ENCODE data around the gene TRAF1.

The TRAF1 gene

GRCh38 chr9:120938851-120939250, 12.3 kb upstream of the TRAF1 start:
- no CpG with 5 or more reads among the region's 3 CpGs for WGBS (ENCODE audit: extremely low coverage, insufficient coverage, low lambda C conversion rate)
- Histone ChIP-seq H3K4me2 (ENCODE audit: low read length) (no peak overlapping the region), H2AK5ac (ENCODE audit: low read length) (no peak overlapping the region), H4K5ac (ENCODE audit: low read length) (no peak overlapping the region), H2BK120ac (ENCODE audit: low read depth, low read length) (no peak overlapping the region), H3K23ac (ENCODE audit: low read length) (no peak overlapping the region), H3K4me3 (ENCODE audit: low read length) (no peak overlapping the region), H3K4me1 (ENCODE audit: control insufficient read depth, low read depth, low read length) (peaks cover 2% of the 10 kb centered on the region), H2BK5ac (ENCODE audit: low read length) (no peak overlapping the region), H3K27ac (ENCODE audit: low read depth, low read length) (no peak overlapping the region), H3K9ac (ENCODE audit: low read length) (no peak overlapping the region), H3K79me2 (ENCODE audit: control insufficient read depth, insufficient read depth, low read length) (no peaks in the 10 kb centered on the region), H3K18ac (ENCODE audit: low read length) (no peak overlapping the region), H4K8ac (ENCODE audit: low read depth, low read length) (no peak overlapping the region), H2BK15ac (replicated peaks; ENCODE audit: low read depth) (no peak overlapping the region), H3K36me3 (ENCODE audit: control insufficient read depth, insufficient read depth, low read length) (no peaks in the 10 kb centered on the region), H3K56ac (ENCODE audit: low read length) (no peak overlapping the region), H3K4ac (ENCODE audit: low read depth, low read length) (no peak overlapping the region), H3K27me3 (ENCODE audit: insufficient read depth, low read length, poor library complexity) (no peaks in the 10 kb centered on the region), H3K79me1 (ENCODE audit: low read length) (no peaks in the 10 kb centered on the region)
- no peak for DNase-seq

GRCh38 chr9:120937596-120937995, 11.0 kb upstream of the TRAF1 start:
- WGBS (ENCODE audit: extremely low coverage, insufficient coverage, low lambda C conversion rate) = no CpG with 5 or more reads among the region's 1 CpG
- Histone ChIP-seq H2BK5ac (ENCODE audit: low read length) (no peak overlapping the region), H4K8ac (ENCODE audit: low read depth, low read length) (no peak overlapping the region), H3K9ac (ENCODE audit: low read length) (no peak overlapping the region), H3K79me2 (ENCODE audit: control insufficient read depth, insufficient read depth, low read length) (no peaks in the 10 kb centered on the region), H3K56ac (ENCODE audit: low read length) (no peak overlapping the region), H3K4me1 (ENCODE audit: control insufficient read depth, low read depth, low read length) (peaks cover 2% of the 10 kb centered on the region), H3K23ac (ENCODE audit: low read length) (no peak overlapping the region), H2BK15ac (replicated peaks; ENCODE audit: low read depth) (no peak overlapping the region), H3K4ac (ENCODE audit: low read depth, low read length) (no peak overlapping the region), H3K4me2 (ENCODE audit: low read length) (no peak overlapping the region), H3K27me3 (ENCODE audit: insufficient read depth, low read length, poor library complexity) (no peaks in the 10 kb centered on the region), H2AK5ac (ENCODE audit: low read length) (no peak overlapping the region), H3K27ac (ENCODE audit: low read depth, low read length) (no peak overlapping the region), H3K79me1 (ENCODE audit: low read length) (no peaks in the 10 kb centered on the region), H3K18ac (ENCODE audit: low read length) (no peak overlapping the region), H3K36me3 (ENCODE audit: control insufficient read depth, insufficient read depth, low read length) (no peaks in the 10 kb centered on the region), H3K4me3 (ENCODE audit: low read length) (no peak overlapping the region), H2BK120ac (ENCODE audit: low read depth, low read length) (no peak overlapping the region), H4K5ac (ENCODE audit: low read length) (no peak overlapping the region)
- DNase-seq = no peak

GRCh38 chr9:120937127-120937526, 10.5 kb upstream of the TRAF1 start:
- Histone ChIP-seq H3K18ac (ENCODE audit: low read length) (no peak overlapping the region), H3K4ac (ENCODE audit: low read depth, low read length) (no peak overlapping the region), H3K36me3 (ENCODE audit: control insufficient read depth, insufficient read depth, low read length) (no peaks in the 10 kb centered on the region), H3K9ac (ENCODE audit: low read length) (no peak overlapping the region), H3K27me3 (ENCODE audit: insufficient read depth, low read length, poor library complexity) (no peaks in the 10 kb centered on the region), H3K79me2 (ENCODE audit: control insufficient read depth, insufficient read depth, low read length) (no peaks in the 10 kb centered on the region), H3K4me2 (ENCODE audit: low read length) (no peak overlapping the region), H3K4me3 (ENCODE audit: low read length) (no peak overlapping the region), H3K23ac (ENCODE audit: low read length) (no peak overlapping the region), H3K27ac (ENCODE audit: low read depth, low read length) (no peak overlapping the region), H2BK15ac (replicated peaks; ENCODE audit: low read depth) (no peak overlapping the region), H2BK5ac (ENCODE audit: low read length) (no peak overlapping the region), H3K79me1 (ENCODE audit: low read length) (no peaks in the 10 kb centered on the region), H3K56ac (ENCODE audit: low read length) (no peak overlapping the region), H2BK120ac (ENCODE audit: low read depth, low read length) (no peak overlapping the region), H3K4me1 (ENCODE audit: control insufficient read depth, low read depth, low read length) (no peaks in the 10 kb centered on the region), H4K8ac (ENCODE audit: low read depth, low read length) (no peak overlapping the region), H4K5ac (ENCODE audit: low read length) (no peak overlapping the region), H2AK5ac (ENCODE audit: low read length) (no peak overlapping the region)
- WGBS (ENCODE audit: extremely low coverage, insufficient coverage, low lambda C conversion rate) = no CpG with 5 or more reads among the region's 1 CpG
- DNase-seq = no peak

GRCh38 chr9:120936764-120937122, 10.1 kb upstream of the TRAF1 start:
- Histone ChIP-seq H3K4me3 (ENCODE audit: low read length) (no peak overlapping the region), H3K56ac (ENCODE audit: low read length) (no peak overlapping the region), H3K4me1 (ENCODE audit: control insufficient read depth, low read depth, low read length) (no peaks in the 10 kb centered on the region), H3K9ac (ENCODE audit: low read length) (no peak overlapping the region), H3K27me3 (ENCODE audit: insufficient read depth, low read length, poor library complexity) (no peaks in the 10 kb centered on the region), H4K8ac (ENCODE audit: low read depth, low read length) (no peak overlapping the region), H3K4me2 (ENCODE audit: low read length) (no peak overlapping the region), H3K18ac (ENCODE audit: low read length) (no peak overlapping the region), H2BK5ac (ENCODE audit: low read length) (no peak overlapping the region), H2AK5ac (ENCODE audit: low read length) (no peak overlapping the region), H2BK15ac (replicated peaks; ENCODE audit: low read depth) (no peak overlapping the region), H3K4ac (ENCODE audit: low read depth, low read length) (no peak overlapping the region), H3K36me3 (ENCODE audit: control insufficient read depth, insufficient read depth, low read length) (no peaks in the 10 kb centered on the region), H3K23ac (ENCODE audit: low read length) (no peak overlapping the region), H3K79me1 (ENCODE audit: low read length) (no peaks in the 10 kb centered on the region), H4K5ac (ENCODE audit: low read length) (no peak overlapping the region), H3K27ac (ENCODE audit: low read depth, low read length) (no peak overlapping the region), H2BK120ac (ENCODE audit: low read depth, low read length) (no peak overlapping the region), H3K79me2 (ENCODE audit: control insufficient read depth, insufficient read depth, low read length) (no peaks in the 10 kb centered on the region)
- WGBS (ENCODE audit: extremely low coverage, insufficient coverage, low lambda C conversion rate) = no CpG with 5 or more reads among the region's 2 CpGs
- no peak for DNase-seq

- H3K79me2 ChIP-seq (ENCODE audit: control insufficient read depth, insufficient read depth, low read length) = no peaks in the 10 kb centered on the region
- no peak overlapping the region for H3K4me3 ChIP-seq (ENCODE audit: low read length)
- H3K4ac ChIP-seq (ENCODE audit: low read depth, low read length) = no peak overlapping the region
- no peaks in the 10 kb centered on the region for H3K36me3 ChIP-seq (ENCODE audit: control insufficient read depth, insufficient read depth, low read length)
- H2AK5ac ChIP-seq (ENCODE audit: low read length) = no peak overlapping the region
- no peak overlapping the region for H2BK5ac ChIP-seq (ENCODE audit: low read length)
- H3K56ac ChIP-seq (ENCODE audit: low read length) = no peak overlapping the region
- H3K9ac ChIP-seq (ENCODE audit: low read length) = no peak overlapping the region
- H3K27me3 ChIP-seq (ENCODE audit: insufficient read depth, low read length, poor library complexity) = no peaks in the 10 kb centered on the region
- no peak overlapping the region for H3K18ac ChIP-seq (ENCODE audit: low read length)
- H3K79me1 ChIP-seq (ENCODE audit: low read length) = no peaks in the 10 kb centered on the region
- no peak overlapping the region for H3K27ac ChIP-seq (ENCODE audit: low read depth, low read length)
- no peak overlapping the region for H3K23ac ChIP-seq (ENCODE audit: low read length)
- H3K4me1 ChIP-seq (ENCODE audit: control insufficient read depth, low read depth, low read length) = no peaks in the 10 kb centered on the region
- H2BK120ac ChIP-seq (ENCODE audit: low read depth, low read length) = no peak overlapping the region
- no peak overlapping the region for H2BK15ac ChIP-seq (replicated peaks; ENCODE audit: low read depth)
- no CpG with 5 or more reads among the region's 10 CpGs for WGBS (ENCODE audit: extremely low coverage, insufficient coverage, low lambda C conversion rate)
- no peak overlapping the region for H4K8ac ChIP-seq (ENCODE audit: low read depth, low read length)
- no peak overlapping the region for H4K5ac ChIP-seq (ENCODE audit: low read length)
- peak; percentile 83 for DNase-seq
- H3K4me2 ChIP-seq (ENCODE audit: low read length) = no peak overlapping the region
These were observed 9.6 kb upstream of the TRAF1 start for GRCh38 chr9:120936011-120936763.

- Histone ChIP-seq H3K79me1 (ENCODE audit: low read length) (no peaks in the 10 kb centered on the region), H4K8ac (ENCODE audit: low read depth, low read length) (no peak overlapping the region), H3K4ac (ENCODE audit: low read depth, low read length) (no peak overlapping the region), H3K18ac (ENCODE audit: low read length) (no peak overlapping the region), H3K4me1 (ENCODE audit: control insufficient read depth, low read depth, low read length) (no peaks in the 10 kb centered on the region), H2AK5ac (ENCODE audit: low read length) (no peak overlapping the region), H2BK120ac (ENCODE audit: low read depth, low read length) (no peak overlapping the region), H4K5ac (ENCODE audit: low read length) (no peak overlapping the region), H3K79me2 (ENCODE audit: control insufficient read depth, insufficient read depth, low read length) (no peaks in the 10 kb centered on the region), H2BK5ac (ENCODE audit: low read length) (no peak overlapping the region), H2BK15ac (replicated peaks; ENCODE audit: low read depth) (no peak overlapping the region), H3K4me2 (ENCODE audit: low read length) (no peak overlapping the region), H3K36me3 (ENCODE audit: control insufficient read depth, insufficient read depth, low read length) (no peaks in the 10 kb centered on the region), H3K4me3 (ENCODE audit: low read length) (no peak overlapping the region), H3K27ac (ENCODE audit: low read depth, low read length) (no peak overlapping the region), H3K56ac (ENCODE audit: low read length) (no peak overlapping the region), H3K27me3 (ENCODE audit: insufficient read depth, low read length, poor library complexity) (no peaks in the 10 kb centered on the region), H3K9ac (ENCODE audit: low read length) (no peak overlapping the region), H3K23ac (ENCODE audit: low read length) (no peak overlapping the region)
- DNase-seq = no peak
- WGBS (ENCODE audit: extremely low coverage, insufficient coverage, low lambda C conversion rate) = no CpG with 5 or more reads among the region's 4 CpGs
These were observed 8.8 kb upstream of the TRAF1 start for GRCh38 chr9:120935383-120935857.
